Stimulated activated memory B cell treated with anti-CD40 and anti-IgM and Interleukin-4, amounts not matched to agents 10 μg/mL and 1 μg/mL and 100 μg/mL, for 72 hours (primary cell): ENCODE measurements around the gene ADAM22.

Experiments
- ATAC-seq: fragments of 150-1000 bp; cut with Tn5 transposase; 2 replicates; pipeline ENCODE4 v1.10.0; 2021
- H3K27ac Mint-ChIP-seq: one replicate; pipeline ENCODE4 v1.8.0; 2022; ENCODE audit warnings: mild to moderate bottlenecking, mixed read lengths
- H3K27me3 Mint-ChIP-seq: one replicate; pipeline ENCODE4 v1.8.0; 2022; ENCODE audit warnings: mixed read lengths
- H3K36me3 Mint-ChIP-seq: one replicate; pipeline ENCODE4 v1.8.0; 2022; ENCODE audit warnings: mixed read lengths
- H3K4me1 Mint-ChIP-seq: one replicate; pipeline ENCODE4 v1.8.0; 2022; ENCODE audit warnings: mixed read lengths
- H3K4me3 Mint-ChIP-seq: one replicate; pipeline ENCODE4 v1.8.0; 2022; ENCODE audit warnings: mild to moderate bottlenecking, moderate library complexity, mixed read lengths
- H3K9me3 Mint-ChIP-seq: one replicate; pipeline ENCODE4 v1.8.0; 2022; ENCODE audit warnings: mixed read lengths

ADAM22 gene

GRCh38 chr7:88002617-88003016 is 68.6 kb downstream of the ADAM22 start:
- no peaks in the 10 kb centered on the region for H3K27me3 Mint-ChIP-seq
- no peak overlapping the region for H3K4me3 Mint-ChIP-seq
- H3K27ac Mint-ChIP-seq = no peak overlapping the region
- no peaks in the 10 kb centered on the region for H3K36me3 Mint-ChIP-seq
- no peak for ATAC-seq
- H3K4me1 Mint-ChIP-seq = no peaks in the 10 kb centered on the region
- H3K9me3 Mint-ChIP-seq = no peaks in the 10 kb centered on the region

- Mint-ChIP-seq H3K4me1 (no peaks in the 10 kb centered on the region), H3K4me3 (no peak overlapping the region), H3K36me3 (no peaks in the 10 kb centered on the region), H3K27me3 (no peaks in the 10 kb centered on the region), H3K27ac (no peak overlapping the region), H3K9me3 (no peaks in the 10 kb centered on the region)
- ATAC-seq = no peak
Measured at GRCh38 chr7:88003581-88003980, 69.5 kb downstream of the ADAM22 start.

DNA sequence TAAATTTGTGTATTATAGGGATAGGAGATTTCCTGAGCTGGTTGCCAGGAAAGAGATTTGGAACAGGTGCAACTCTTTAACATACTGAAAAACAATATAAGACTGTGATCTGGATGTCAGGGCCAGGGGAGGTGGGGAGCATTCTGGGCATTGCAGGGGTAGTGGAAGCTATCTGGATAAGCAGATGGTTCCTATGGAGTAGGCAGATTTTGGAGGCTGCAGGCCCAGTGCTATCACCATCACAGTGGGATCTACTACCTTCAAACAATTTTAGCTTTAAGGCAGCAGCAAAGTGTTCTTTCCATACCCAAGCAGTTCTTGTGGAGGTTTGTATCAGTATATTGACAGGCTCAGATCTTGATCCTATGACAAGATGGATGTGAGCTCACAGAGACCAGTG is 71.1 kb downstream of the ADAM22 start:
- no peak for ATAC-seq
- no peaks in the 10 kb centered on the region for H3K36me3 Mint-ChIP-seq
- H3K4me3 Mint-ChIP-seq = no peak overlapping the region
- H3K9me3 Mint-ChIP-seq = no peaks in the 10 kb centered on the region
- no peaks in the 10 kb centered on the region for H3K4me1 Mint-ChIP-seq
- no peak overlapping the region for H3K27ac Mint-ChIP-seq
- H3K27me3 Mint-ChIP-seq = no peaks in the 10 kb centered on the region

- Mint-ChIP-seq H3K4me1 (no peaks in the 10 kb centered on the region), H3K9me3 (no peaks in the 10 kb centered on the region), H3K27ac (no peak overlapping the region), H3K36me3 (no peaks in the 10 kb centered on the region), H3K4me3 (no peak overlapping the region), H3K27me3 (no peaks in the 10 kb centered on the region)
- ATAC-seq = no peak
Measured at GRCh38 chr7:88009651-88010050, 75.6 kb downstream of the ADAM22 start.

DNA sequence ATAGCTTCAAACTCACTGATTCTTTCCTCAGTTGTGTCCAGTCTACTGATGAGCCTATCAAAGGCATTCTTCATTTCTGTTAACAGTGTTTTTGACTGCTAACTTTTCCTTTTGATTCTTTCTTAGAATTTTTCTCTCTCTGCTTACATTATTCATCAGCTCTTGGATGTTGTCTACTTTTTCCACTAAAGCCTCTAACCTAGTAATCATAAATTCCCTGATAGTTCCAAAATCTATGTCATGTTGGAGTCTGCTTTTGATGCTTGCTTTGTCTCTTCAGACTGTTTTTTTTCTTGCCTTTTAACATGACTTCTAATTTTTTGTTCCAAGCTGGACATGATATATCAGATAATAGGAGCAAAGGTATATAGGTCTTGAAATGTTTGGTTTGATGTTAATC is 78.0 kb downstream of the ADAM22 start:
- no peak for ATAC-seq
- no peaks in the 10 kb centered on the region for H3K27me3 Mint-ChIP-seq
- H3K36me3 Mint-ChIP-seq = no peaks in the 10 kb centered on the region
- H3K27ac Mint-ChIP-seq = no peak overlapping the region
- H3K4me3 Mint-ChIP-seq = no peak overlapping the region
- no peaks in the 10 kb centered on the region for H3K4me1 Mint-ChIP-seq
- no peaks in the 10 kb centered on the region for H3K9me3 Mint-ChIP-seq

DNA sequence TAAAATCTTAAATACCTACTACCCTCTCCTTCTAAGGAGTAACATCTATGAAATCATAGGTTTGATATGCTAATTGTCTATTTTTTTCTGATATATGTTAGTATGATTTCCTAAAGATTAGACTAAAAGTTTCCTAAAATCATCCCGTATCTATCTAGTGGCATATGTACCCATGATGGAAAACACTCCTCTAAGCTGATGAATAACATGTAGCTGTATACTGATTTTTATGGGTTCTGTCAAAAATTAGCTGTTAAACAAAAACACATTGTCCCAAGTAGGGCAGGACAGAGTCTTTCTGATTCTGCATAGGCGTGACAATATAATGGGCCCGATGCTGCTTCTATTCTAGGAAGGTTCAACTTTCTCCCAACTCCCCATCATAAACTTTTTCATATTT is 79.9 kb downstream of the ADAM22 start:
- H3K36me3 Mint-ChIP-seq = no peaks in the 10 kb centered on the region
- H3K4me3 Mint-ChIP-seq = no peak overlapping the region
- no peak for ATAC-seq
- H3K9me3 Mint-ChIP-seq = no peaks in the 10 kb centered on the region
- no peaks in the 10 kb centered on the region for H3K27me3 Mint-ChIP-seq
- no peaks in the 10 kb centered on the region for H3K4me1 Mint-ChIP-seq
- H3K27ac Mint-ChIP-seq = no peak overlapping the region

- Mint-ChIP-seq H3K27me3 (no peaks in the 10 kb centered on the region), H3K27ac (no peak overlapping the region), H3K4me1 (no peaks in the 10 kb centered on the region), H3K4me3 (no peak overlapping the region), H3K36me3 (no peaks in the 10 kb centered on the region), H3K9me3 (no peaks in the 10 kb centered on the region)
- ATAC-seq = no peak
Measured at GRCh38 chr7:88014581-88014980, 80.5 kb downstream of the ADAM22 start.

DNA sequence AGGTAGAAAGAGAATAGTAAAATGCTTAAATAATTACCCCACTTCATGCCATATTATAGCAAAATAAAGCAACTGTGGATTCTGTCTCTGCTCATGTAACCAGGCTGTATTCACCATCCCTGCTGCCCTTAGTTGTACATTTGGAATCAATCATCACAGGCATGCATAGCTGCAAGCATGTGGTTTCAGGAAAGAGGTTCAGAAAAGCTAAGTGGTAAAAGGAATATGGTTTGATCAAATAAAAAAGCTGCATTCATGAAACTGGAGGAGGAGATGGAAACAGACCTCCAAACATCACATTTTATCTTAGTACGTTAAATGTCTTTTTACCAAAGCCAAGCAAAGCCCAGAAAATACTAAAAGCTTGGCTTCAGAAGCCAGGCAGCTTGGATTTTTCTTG is 81.3 kb downstream of the ADAM22 start:
- Mint-ChIP-seq H3K27ac (no peak overlapping the region), H3K27me3 (no peaks in the 10 kb centered on the region), H3K4me3 (no peak overlapping the region), H3K4me1 (no peaks in the 10 kb centered on the region), H3K36me3 (no peaks in the 10 kb centered on the region), H3K9me3 (no peaks in the 10 kb centered on the region)
- ATAC-seq = no peak

DNA sequence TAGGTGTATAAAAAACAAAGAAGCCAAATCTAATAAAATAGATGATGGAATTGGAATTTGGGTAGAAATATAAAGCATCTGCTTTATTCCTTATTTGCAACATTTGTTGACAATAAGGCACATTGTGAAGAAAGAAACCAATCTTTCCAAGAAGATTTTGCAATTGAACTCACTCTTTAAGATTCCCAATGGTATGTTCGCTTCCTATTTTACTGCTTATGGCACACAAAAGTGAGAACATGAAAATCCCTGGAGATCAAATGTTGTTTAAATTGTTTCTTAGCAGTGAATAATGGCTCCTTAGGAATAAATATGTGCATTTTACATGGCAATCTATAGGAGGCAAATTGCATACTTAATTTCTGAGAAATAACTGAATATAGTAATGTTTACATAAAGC is 84.5 kb downstream of the ADAM22 start:
- ATAC-seq = no peak
- H3K4me1 Mint-ChIP-seq = no peaks in the 10 kb centered on the region
- no peaks in the 10 kb centered on the region for H3K27me3 Mint-ChIP-seq
- H3K36me3 Mint-ChIP-seq = no peaks in the 10 kb centered on the region
- no peak overlapping the region for H3K27ac Mint-ChIP-seq
- H3K4me3 Mint-ChIP-seq = no peak overlapping the region
- H3K9me3 Mint-ChIP-seq = no peaks in the 10 kb centered on the region

DNA sequence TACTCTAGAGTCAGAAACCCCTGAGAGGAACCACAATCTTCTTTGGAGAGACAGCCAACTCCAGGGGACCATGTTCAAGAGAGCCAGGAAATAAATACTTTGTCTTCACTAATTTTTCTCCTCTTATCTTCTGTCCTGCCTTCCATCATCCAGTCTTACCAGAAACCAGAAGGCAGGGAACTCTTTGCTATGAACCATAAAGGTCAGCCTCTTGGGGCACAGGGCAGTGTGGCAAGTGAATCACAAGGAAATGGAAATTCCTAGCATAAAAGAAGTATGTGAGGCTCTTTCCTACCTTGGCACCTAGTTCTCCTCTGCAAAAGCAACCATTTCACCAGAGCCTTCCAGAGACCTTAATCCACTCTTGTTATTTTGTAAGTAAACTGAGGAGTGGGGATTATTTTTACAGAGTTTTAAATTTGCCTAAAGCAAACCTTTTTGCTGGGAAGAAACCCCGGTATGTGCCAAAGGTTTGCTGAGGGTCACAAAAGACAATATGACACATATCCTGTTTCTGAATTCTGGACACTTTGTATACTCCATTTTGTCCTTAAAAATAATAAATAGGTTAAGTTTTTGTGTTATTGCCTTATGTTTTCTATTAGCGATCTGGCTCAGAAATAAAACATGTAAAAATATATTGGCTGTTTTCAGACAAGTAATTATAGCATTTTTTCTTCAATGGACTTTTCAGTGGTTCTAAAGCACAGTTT is 87.1 kb downstream of the ADAM22 start:
- Mint-ChIP-seq H3K36me3 (no peaks in the 10 kb centered on the region), H3K4me3 (no peak overlapping the region), H3K27ac (no peak overlapping the region), H3K4me1 (no peaks in the 10 kb centered on the region), H3K9me3 (peaks cover 9% of the 10 kb centered on the region), H3K27me3 (no peaks in the 10 kb centered on the region)
- no peak for ATAC-seq

DNA sequence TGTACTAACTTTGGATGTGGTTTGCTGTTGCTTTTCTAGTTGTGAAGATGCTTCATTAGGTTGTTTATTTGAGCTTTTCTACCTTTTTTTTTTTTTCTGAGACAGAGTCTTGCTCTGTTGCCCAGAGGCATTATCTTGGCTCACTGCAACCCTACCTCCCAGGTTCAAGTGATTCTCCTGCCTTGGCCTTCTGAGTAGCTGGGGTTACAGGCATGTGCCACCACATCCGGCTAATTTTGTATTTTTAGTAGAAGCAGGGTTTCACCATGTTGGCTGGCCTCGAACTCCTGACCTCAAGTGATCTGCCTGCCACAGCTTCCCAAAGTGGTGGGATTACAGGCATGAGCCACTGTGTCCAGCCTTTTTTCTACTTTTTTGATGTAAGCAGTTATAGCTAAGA is 93.7 kb downstream of the ADAM22 start:
- H3K4me3 Mint-ChIP-seq = no peak overlapping the region
- H3K36me3 Mint-ChIP-seq = peaks cover 15% of the 10 kb centered on the region
- no peak overlapping the region for H3K27ac Mint-ChIP-seq
- H3K27me3 Mint-ChIP-seq = peaks cover 12% of the 10 kb centered on the region
- ATAC-seq = no peak
- H3K9me3 Mint-ChIP-seq = peaks cover 32% of the 10 kb centered on the region
- no peaks in the 10 kb centered on the region for H3K4me1 Mint-ChIP-seq

GRCh38 chr7:88034083-88034695 is 100.1 kb downstream of the ADAM22 start:
- H3K9me3 Mint-ChIP-seq = peaks cover 21% of the 10 kb centered on the region
- H3K4me3 Mint-ChIP-seq = no peak overlapping the region
- no peak for ATAC-seq
- H3K27me3 Mint-ChIP-seq = peaks cover 12% of the 10 kb centered on the region
- no peak overlapping the region for H3K27ac Mint-ChIP-seq
- H3K4me1 Mint-ChIP-seq = no peaks in the 10 kb centered on the region
- H3K36me3 Mint-ChIP-seq = peaks cover 15% of the 10 kb centered on the region

- no peak overlapping the region for H3K27ac Mint-ChIP-seq
- no peak overlapping the region for H3K4me3 Mint-ChIP-seq
- H3K9me3 Mint-ChIP-seq = peaks cover 8% of the 10 kb centered on the region
- ATAC-seq = no peak
- no peaks in the 10 kb centered on the region for H3K36me3 Mint-ChIP-seq
- H3K27me3 Mint-ChIP-seq = no peaks in the 10 kb centered on the region
- peaks cover 4% of the 10 kb centered on the region for H3K4me1 Mint-ChIP-seq
Measured at GRCh38 chr7:88037050-88037449, 103.0 kb downstream of the ADAM22 start.

DNA sequence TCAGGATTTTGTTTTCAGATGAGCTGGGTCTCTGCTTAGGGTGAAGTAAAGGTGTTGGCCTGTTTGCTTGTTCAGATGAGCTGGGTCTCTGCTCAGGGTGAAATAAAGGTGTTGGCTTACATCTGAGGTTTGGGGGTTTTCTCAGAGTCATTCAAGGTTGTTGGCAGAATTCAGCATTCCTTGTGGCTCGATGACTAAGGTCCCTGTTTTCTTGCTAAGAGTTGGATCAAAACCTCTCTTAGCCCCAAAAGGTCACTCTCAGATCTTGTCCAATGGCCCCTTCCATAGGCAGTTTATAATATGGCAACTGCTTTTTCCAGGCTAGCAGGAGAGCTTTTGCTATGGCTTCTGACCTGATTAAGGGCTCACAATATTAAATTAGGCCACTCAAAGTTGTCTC is 106.6 kb downstream of the ADAM22 start:
- H3K4me3 Mint-ChIP-seq = no peak overlapping the region
- no peaks in the 10 kb centered on the region for H3K9me3 Mint-ChIP-seq
- ATAC-seq = no peak
- no peaks in the 10 kb centered on the region for H3K27me3 Mint-ChIP-seq
- no peak overlapping the region for H3K27ac Mint-ChIP-seq
- H3K4me1 Mint-ChIP-seq = peaks cover 15% of the 10 kb centered on the region
- no peaks in the 10 kb centered on the region for H3K36me3 Mint-ChIP-seq

GRCh38 chr7:88041583-88041982 is 107.5 kb downstream of the ADAM22 start:
- Mint-ChIP-seq H3K36me3 (no peaks in the 10 kb centered on the region), H3K9me3 (no peaks in the 10 kb centered on the region), H3K4me1 (peaks cover 23% of the 10 kb centered on the region), H3K27ac (no peak overlapping the region), H3K27me3 (no peaks in the 10 kb centered on the region), H3K4me3 (no peak overlapping the region)
- no peak for ATAC-seq

DNA sequence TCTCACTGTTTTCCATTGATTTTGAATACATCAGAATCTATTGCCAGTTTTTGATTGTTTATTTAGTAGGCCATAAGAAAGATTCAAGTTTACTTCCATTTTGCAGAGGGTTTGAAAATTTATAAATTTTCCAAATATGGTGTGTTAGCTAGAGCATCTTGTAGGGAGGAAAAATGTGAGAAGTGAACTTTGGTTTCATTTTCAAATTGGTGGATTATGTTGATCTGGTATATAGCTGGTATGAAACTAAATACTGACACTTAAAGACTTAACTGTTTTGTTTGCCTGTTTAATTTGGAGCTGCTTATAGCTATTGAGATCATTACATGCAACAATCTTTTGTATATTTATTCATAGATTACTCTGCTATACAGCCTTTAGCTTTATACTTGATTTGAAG is 108.1 kb downstream of the ADAM22 start:
- H3K4me3 Mint-ChIP-seq = no peak overlapping the region
- no peak overlapping the region for H3K27ac Mint-ChIP-seq
- no peaks in the 10 kb centered on the region for H3K9me3 Mint-ChIP-seq
- ATAC-seq = no peak
- H3K4me1 Mint-ChIP-seq = peaks cover 23% of the 10 kb centered on the region
- no peaks in the 10 kb centered on the region for H3K36me3 Mint-ChIP-seq
- no peaks in the 10 kb centered on the region for H3K27me3 Mint-ChIP-seq
